Body of pancreas (tissue), 4 donors: ENCODE measurements around the gene CD320. TPM values are rescaled to one million over a fixed set of nuclear protein-coding genes. Genes with fewer than 3 reads are reported as not detected.
A peak's percentile ranks its signal among the peaks of the same experiment; 100 is the strongest.
"Not testable (repeated sequence)": the region's sequence is repeated elsewhere in the genome, so short reads cannot be mapped to it uniquely, and the experiment has no call there.

Experiments
- ATAC-seq: fragments of 150-250 bp; one replicate; pipeline ENCODE4 v1.9.1; 2016
- DNase-seq, 4 donors: peaks; one replicate each; pipeline ENCODE4 v3.0.0-alpha.2; 2019
- H3K27ac ChIP-seq, 4 donors: fragments of 200-600 bp; sonication (generic); 1 replicate in 3 of 4; 2 replicates in 1 of 4; pipeline versions ENCODE4 v1.5.1 to v1.6.1; 2016 to 2019; ENCODE audit warnings: mild to moderate bottlenecking in 1 of 4, mixed read lengths in 1 of 4, moderate library complexity in 1 of 4
- H3K27me3 ChIP-seq, 2 donors: fragments of 200-600 bp; sonication (generic); one replicate each; pipeline ENCODE4 v1.6.0; 2016; ENCODE audit warnings: mild to moderate bottlenecking in 1 of 2
- H3K36me3 ChIP-seq, 2 donors: fragments of 200-600 bp; sonication (generic); replicated peaks in 1 of 2; 2 replicates each; pipeline ENCODE4 v1.5.1; 2016; ENCODE audit warnings: low read depth in 2 of 2; ENCODE audit not compliant: insufficient read depth in 1 of 2
- H3K4me1 ChIP-seq: fragments of 200-600 bp; sonication (generic); one replicate; pipeline ENCODE4 v1.6.0; 2016
- H3K4me3 ChIP-seq, 2 donors: fragments of 200-600 bp; sonication (generic); 1 replicate in 1 of 2; 2 replicates in 1 of 2; pipeline ENCODE4 v1.5.1; 2016 to 2019
- H3K9me3 ChIP-seq, 3 donors: fragments of 200-600 bp; sonication (generic); 1 replicate in 2 of 3; 2 replicates in 1 of 3; pipeline ENCODE4 v1.5.1; 2016
- CTCF ChIP-seq, 7 experiments: fragments of 450-650 bp in 4 of 7; fragments of 200-600 bp in 3 of 7; sonication (generic) in 3 of 7; IDR thresholded peaks; one replicate each; pipeline ENCODE4 v1.5.1; 2016 to 2019; ENCODE audit warnings: antibody characterized with exemption in 7 of 7
- POLR2A ChIP-seq, 3 donors: fragments of 450-650 bp; IDR thresholded peaks; one replicate each; pipeline ENCODE4 v1.6.1; 2016; ENCODE audit warnings: antibody characterized with exemption in 3 of 3, mild to moderate bottlenecking in 2 of 3
- WGBS, 2 donors: methylation state at CpG; one replicate each; pipeline ENCODE4 v1.1.5; 2017; 5-methylcytosine and 5-hydroxymethylcytosine counted together
- intact Hi-C: fragments of 100-400 bp; cut with DNase I; formaldehyde crosslinking; loops from one replicate; pipeline ENCODE4 v1.15.1; 2023
- total RNA-seq, 2 donors: library from RNA; depleted of rRNA; stranded (reverse); fragments of >200 nt; gene quantifications; one replicate each; pipeline ENCODE4 v1.1.0, GENCODE V29; 2016

Gene CD320
- total RNA-seq, 2 donors from 2014 or later, result 34.0 to 41.2 TPM

- DNase-seq (peak; percentile 98 to 99 (median 98)), ATAC-seq (peak; percentile 95)
- Histone ChIP-seq H3K27ac (peak within 1 kb of the TSS; percentile 84 to 91 (median 88)), H3K27me3 (no peaks in the 10 kb centered on the region), H3K4me3 (peak within 1 kb of the TSS; percentile 53 to 69), H3K4me1 (peaks cover 36% of the 10 kb centered on the region), H3K9me3 (no peaks in the 10 kb centered on the region), H3K36me3 (no peaks in the 10 kb centered on the region)
- TF ChIP-seq CTCF (IDR thresholded peaks at IDR 0.05), result peak in 6 of 7 experiments; percentile 14 to 60 (median 44)
- TF ChIP-seq POLR2A (IDR thresholded peaks at IDR 0.05), result peak; percentile 90 to 97 (median 96)
- intact Hi-C loops, result no loop called here
- 0 to 2% methylated on average over 13 to 72 of the region's 72 CpGs for WGBS, 2 donors
Observed at GRCh38 chr19:8321067-8321985, 13.2 kb upstream of the CD320 start, which contains the start of the genes NDUFA7 and RPS28. Gene NDUFA7, minus strand, starts transcription at chr19:8321375. Its CDS starts 17 bp downstream, at chr19:8321358. Gene RPS28, plus strand, starts transcription at chr19:8321496. Its CDS starts 35 bp downstream, at chr19:8321531.

GRCh38 chr19:8320564-8321066, 12.5 kb upstream of the CD320 start:
- Histone ChIP-seq H3K9me3 (no peaks in the 10 kb centered on the region), H3K27ac (peak overlapping the region; percentile 84 to 91 (median 88)), H3K36me3 (peaks cover 0 to under 1% of the 10 kb centered on the region in 2 donors), H3K4me1 (peaks cover 36% of the 10 kb centered on the region), H3K27me3 (no peaks in the 10 kb centered on the region), H3K4me3 (peak overlapping the region; percentile 53 to 69)
- intact Hi-C loops, result no loop called here
- TF ChIP-seq POLR2A (IDR thresholded peaks at IDR 0.05) (no peak), CTCF (IDR thresholded peaks at IDR 0.05) (no peak)
- DNase-seq (no peak), ATAC-seq (peak; percentile 2)
- WGBS, 2 donors, result 0 to 1% methylated on average over 15 to 16 of the region's 16 CpGs

GRCh38 chr19:8319807-8320520, 11.8 kb upstream of the CD320 start:
- H3K27ac ChIP-seq, result peak overlapping the region in 3 of 4 donors; percentile 84 to 91 (median 86)
- no peak overlapping the region for H3K4me3 ChIP-seq
- H3K27me3 ChIP-seq, result no peaks in the 10 kb centered on the region

GRCh38 chr19:8318835-8319234, 10.7 kb upstream of the CD320 start:
- H3K4me1 ChIP-seq, result peaks cover 28% of the 10 kb centered on the region
- H3K36me3 ChIP-seq, result not testable (repeated sequence)
- 81 to 82% methylated on average over 9 of the region's 9 CpGs for WGBS, 2 donors

More at GRCh38 chr19:8319807-8320520, 11.8 kb upstream of the CD320 start:
- Histone ChIP-seq H3K36me3 (peaks cover 0 to 2% of the 10 kb centered on the region in 2 donors), H3K4me1 (peaks cover 36% of the 10 kb centered on the region), H3K9me3 (no peaks in the 10 kb centered on the region)
- intact Hi-C loops, result no loop called here
- no peak for TF ChIP-seq CTCF (IDR thresholded peaks at IDR 0.05)
- TF ChIP-seq POLR2A (IDR thresholded peaks at IDR 0.05), result no peak
- ATAC-seq, result no peak
- no peak for DNase-seq
- 71 to 77% methylated on average over 19 of the region's 19 CpGs for WGBS, 2 donors

More at GRCh38 chr19:8318835-8319234, 10.7 kb upstream of the CD320 start:
- H3K4me3 ChIP-seq, H3K9me3 ChIP-seq, H3K27me3 ChIP-seq, DNase-seq, H3K27ac ChIP-seq, intact Hi-C loops, ATAC-seq: not testable (repeated sequence)
